Caco-2 (cell line): ENCODE measurements around the gene DOK6. TPM values are rescaled to one million over a fixed set of nuclear protein-coding genes. Genes with fewer than 3 reads are reported as not detected.

Experiments
- BruUV-seq: library from RNA; stranded (reverse); fragments of 400-500 nt; replicated peaks from 2 replicates; lab custom pipeline; 2021; lab: Mats Ljungman, UMichigan
- CTCF ChIA-PET: fragments of 300-600 bp; sonication (Branson Sonifier 250); formaldehyde crosslinking; loops from one replicate; lab custom pipeline; 2022; ENCODE audit warnings: antibody characterized with exemption; lab: Charles Lee
- POLR2A ChIA-PET: fragments of 300-600 bp; sonication (Branson Sonifier 250); formaldehyde crosslinking; loops from one replicate; lab custom pipeline; 2022; ENCODE audit warnings: antibody characterized with exemption; lab: Charles Lee
- DNase-seq, 2 experiments: peaks; one replicate each; pipeline versions ENCODE4 v3.0.0 to v3.0.0-alpha.2; 2020 to 2022
- H3K27me3 ChIP-seq: replicated peaks from 2 replicates; pipeline ENCODE4 v1.6.0; 2011; ENCODE audit warnings: low read length; ENCODE audit not compliant: control insufficient read depth, insufficient read depth
- H3K36me3 ChIP-seq: 2 replicates; pipeline ENCODE4 v1.5.1; 2011; ENCODE audit warnings: low read length; ENCODE audit not compliant: control insufficient read depth, insufficient read depth
- H3K4me1 ChIP-seq: fragments of 250-450 bp; sonication (Bioruptor Pico); 2 replicates; pipeline ENCODE4 v1.5.1; 2020; ENCODE audit warnings: mild to moderate bottlenecking
- H3K4me3 ChIP-seq: 2 replicates; pipeline ENCODE4 v1.5.1; 2011; ENCODE audit warnings: low read depth, mild to moderate bottlenecking, control low read depth, low read length
- H3K9me3 ChIP-seq: fragments of 250-450 bp; sonication (Bioruptor Pico); 2 replicates; pipeline ENCODE4 v1.5.1; 2020; ENCODE audit warnings: mild to moderate bottlenecking, moderate library complexity
- H3K27ac Mint-ChIP-seq: one replicate; pipeline ENCODE4 v1.8.0; 2022; ENCODE audit warnings: mixed read lengths; ENCODE audit not compliant: unreplicated experiment
- H3K27me3 Mint-ChIP-seq: one replicate; pipeline ENCODE4 v1.8.0; 2022; ENCODE audit warnings: mixed read lengths; ENCODE audit not compliant: insufficient read depth, unreplicated experiment
- H3K36me3 Mint-ChIP-seq: one replicate; pipeline ENCODE4 v1.8.0; 2022; ENCODE audit warnings: mild to moderate bottlenecking, mixed read lengths; ENCODE audit not compliant: insufficient read depth, unreplicated experiment
- H3K4me1 Mint-ChIP-seq: one replicate; pipeline ENCODE4 v1.8.0; 2022; ENCODE audit warnings: low read depth, mixed read lengths; ENCODE audit not compliant: unreplicated experiment
- H3K4me3 Mint-ChIP-seq: one replicate; pipeline ENCODE4 v1.8.0; 2022; ENCODE audit warnings: mild to moderate bottlenecking, moderate library complexity, mixed read lengths; ENCODE audit not compliant: unreplicated experiment
- H3K9me3 Mint-ChIP-seq: one replicate; pipeline ENCODE4 v1.8.0; 2022; ENCODE audit warnings: mixed read lengths; ENCODE audit not compliant: unreplicated experiment
- intact Hi-C: fragments of 100-400 bp; cut with micrococcal nuclease; formaldehyde crosslinking; loops from one replicate; pipeline ENCODE4 v1.10.0; 2022; ENCODE audit not compliant: unreplicated experiment
- total RNA-seq: library from RNA; stranded (reverse); gene quantifications from 2 replicates; pipeline ENCODE4 v1.2.3, GENCODE V29; 2022
- TF ChIP-seq, protein P1 (sequence below), 2 experiments: fragments of 200-600 bp in 1 of 2; IDR thresholded peaks; 1 replicate in 1 of 2; 2 replicates in 1 of 2; pipeline versions ENCODE4 v1.5.1 to v1.8.0; 2011 to 2022; ENCODE audit warnings: antibody characterized with exemption in 1 of 2, control low read depth in 1 of 2, inconsistent platforms in 1 of 2, low read depth in 1 of 2, low read length in 1 of 2, mild to moderate bottlenecking in 1 of 2, moderate library complexity in 1 of 2; ENCODE audit not compliant: insufficient read depth in 1 of 2, severe bottlenecking in 1 of 2, unreplicated experiment in 1 of 2

The DOK6 gene
- total RNA-seq, 1 experiment from 2014 or later, result not detected

DNA sequence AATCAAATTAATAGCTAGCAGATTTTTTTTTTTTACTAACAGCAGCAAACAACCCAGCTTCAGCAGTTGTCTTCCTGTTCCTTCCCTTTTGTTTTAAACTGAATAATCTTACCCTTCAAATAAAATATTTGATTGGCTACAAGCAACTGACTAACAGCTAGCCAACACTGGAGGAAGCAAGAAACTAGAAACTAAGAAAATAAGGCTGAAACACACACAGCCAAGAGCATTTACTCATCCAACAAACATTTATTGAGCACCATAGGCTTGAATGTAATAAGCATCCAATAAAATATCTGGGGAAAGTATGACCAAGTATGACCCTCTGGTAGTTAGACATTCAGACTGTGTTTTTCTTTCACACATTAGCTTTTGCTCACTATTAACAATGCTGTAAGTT, 357.8 kb downstream of the DOK6 start:
- no peaks in the 10 kb centered on the region for H3K36me3 ChIP-seq
- intact Hi-C loops, result no loop called here
- no peaks in the 10 kb centered on the region for H3K36me3 Mint-ChIP-seq
- H3K9me3 Mint-ChIP-seq, result no peaks in the 10 kb centered on the region
- no peak overlapping the region for H3K27ac Mint-ChIP-seq
- H3K4me3 Mint-ChIP-seq, result no peak overlapping the region
- no peaks in the 10 kb centered on the region for H3K9me3 ChIP-seq
- H3K4me3 ChIP-seq, result no peak overlapping the region
- H3K27me3 Mint-ChIP-seq, result no peaks in the 10 kb centered on the region
- H3K27me3 ChIP-seq, result no peaks in the 10 kb centered on the region
- TF ChIP-seq, protein P1, sequence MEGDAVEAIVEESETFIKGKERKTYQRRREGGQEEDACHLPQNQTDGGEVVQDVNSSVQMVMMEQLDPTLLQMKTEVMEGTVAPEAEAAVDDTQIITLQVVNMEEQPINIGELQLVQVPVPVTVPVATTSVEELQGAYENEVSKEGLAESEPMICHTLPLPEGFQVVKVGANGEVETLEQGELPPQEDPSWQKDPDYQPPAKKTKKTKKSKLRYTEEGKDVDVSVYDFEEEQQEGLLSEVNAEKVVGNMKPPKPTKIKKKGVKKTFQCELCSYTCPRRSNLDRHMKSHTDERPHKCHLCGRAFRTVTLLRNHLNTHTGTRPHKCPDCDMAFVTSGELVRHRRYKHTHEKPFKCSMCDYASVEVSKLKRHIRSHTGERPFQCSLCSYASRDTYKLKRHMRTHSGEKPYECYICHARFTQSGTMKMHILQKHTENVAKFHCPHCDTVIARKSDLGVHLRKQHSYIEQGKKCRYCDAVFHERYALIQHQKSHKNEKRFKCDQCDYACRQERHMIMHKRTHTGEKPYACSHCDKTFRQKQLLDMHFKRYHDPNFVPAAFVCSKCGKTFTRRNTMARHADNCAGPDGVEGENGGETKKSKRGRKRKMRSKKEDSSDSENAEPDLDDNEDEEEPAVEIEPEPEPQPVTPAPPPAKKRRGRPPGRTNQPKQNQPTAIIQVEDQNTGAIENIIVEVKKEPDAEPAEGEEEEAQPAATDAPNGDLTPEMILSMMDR (IDR thresholded peaks at IDR 0.05; ENCODE audit: insufficient read depth in 1 of 2, low read depth in 1 of 2, low read length in 1 of 2, severe bottlenecking in 1 of 2, unreplicated experiment in 1 of 2), result no peak
- H3K4me1 Mint-ChIP-seq, result no peaks in the 10 kb centered on the region
- H3K4me1 ChIP-seq, result peaks cover 1% of the 10 kb centered on the region
- DNase-seq, result no peak
- BruUV-seq, result no TSS peak
- ChIA-PET CTCF (interaction anchor here (0.6 kb wide), 1 partner anchor 676 kb away, joined by 3 read pairs; no protein-coding TSS in a partner anchor), POLR2A (no interaction called here)

DNA sequence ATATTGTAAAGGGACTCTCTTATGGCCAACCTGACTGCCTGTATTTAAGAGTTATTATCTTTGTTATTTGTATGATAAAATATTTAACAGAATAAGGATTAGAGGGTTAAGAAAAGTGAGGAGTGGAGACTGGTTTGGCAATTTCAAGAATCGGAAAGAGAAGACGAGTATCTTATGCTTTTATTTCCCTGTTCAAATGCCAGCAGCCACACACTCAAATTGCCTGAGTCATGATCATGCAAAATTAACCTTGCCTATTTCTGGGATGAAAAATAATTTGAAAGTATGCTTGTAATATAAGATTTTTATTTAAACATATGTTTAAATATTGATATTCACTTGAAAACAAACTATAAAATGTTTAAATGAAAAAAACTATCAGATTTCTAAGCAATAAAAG, 358.4 kb downstream of the DOK6 start:
- Mint-ChIP-seq H3K27ac (no peak overlapping the region), H3K36me3 (no peaks in the 10 kb centered on the region), H3K9me3 (no peaks in the 10 kb centered on the region), H3K27me3 (no peaks in the 10 kb centered on the region), H3K4me1 (no peaks in the 10 kb centered on the region), H3K4me3 (no peak overlapping the region)
- intact Hi-C loops, result no loop called here
- CTCF ChIA-PET, result no interaction called here
- Histone ChIP-seq H3K36me3 (no peaks in the 10 kb centered on the region), H3K27me3 (no peaks in the 10 kb centered on the region), H3K4me3 (no peak overlapping the region), H3K4me1 (no peaks in the 10 kb centered on the region), H3K9me3 (no peaks in the 10 kb centered on the region)
- POLR2A ChIA-PET, result no interaction called here
- TF ChIP-seq, protein P1 (IDR thresholded peaks at IDR 0.05; ENCODE audit: insufficient read depth in 1 of 2, low read depth in 1 of 2, low read length in 1 of 2, severe bottlenecking in 1 of 2, unreplicated experiment in 1 of 2), result no peak
- no TSS peak for BruUV-seq
- DNase-seq, result no peak

DNA sequence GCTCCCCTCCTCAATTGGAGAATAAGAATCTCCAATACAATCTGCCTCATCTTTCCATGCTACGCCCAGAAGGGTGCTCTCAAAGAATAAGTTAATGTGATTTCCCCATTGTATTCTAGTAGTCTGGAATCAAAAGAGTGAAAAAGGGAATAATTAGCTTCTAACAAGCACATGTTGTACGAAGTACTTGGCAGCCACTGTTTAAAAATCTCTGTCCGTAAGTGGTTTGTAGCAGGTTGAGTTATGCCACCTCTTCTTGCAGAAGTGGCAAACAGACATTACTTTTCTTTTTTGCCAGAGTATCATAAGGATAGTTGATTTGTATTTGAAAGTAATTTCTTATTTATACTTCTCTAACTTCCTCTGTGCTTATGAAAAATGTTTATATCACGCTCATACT, 362.3 kb downstream of the DOK6 start:
- Histone ChIP-seq H3K9me3 (no peaks in the 10 kb centered on the region), H3K4me3 (no peak overlapping the region), H3K4me1 (no peaks in the 10 kb centered on the region), H3K36me3 (no peaks in the 10 kb centered on the region), H3K27me3 (no peaks in the 10 kb centered on the region)
- Mint-ChIP-seq H3K9me3 (no peaks in the 10 kb centered on the region), H3K4me1 (no peaks in the 10 kb centered on the region), H3K4me3 (no peak overlapping the region), H3K27me3 (no peaks in the 10 kb centered on the region), H3K36me3 (no peaks in the 10 kb centered on the region), H3K27ac (no peak overlapping the region)
- TF ChIP-seq, protein P1 (IDR thresholded peaks at IDR 0.05; ENCODE audit: insufficient read depth in 1 of 2, low read depth in 1 of 2, low read length in 1 of 2, severe bottlenecking in 1 of 2, unreplicated experiment in 1 of 2), result no peak
- no TSS peak for BruUV-seq
- intact Hi-C loops, result no loop called here
- CTCF ChIA-PET, result no interaction called here
- POLR2A ChIA-PET, result no interaction called here
- no peak for DNase-seq
